Dermis lymphatic vessel endothelial cell (primary cell): ENCODE results near the gene BMP8A. TPM values are rescaled to one million over a fixed set of nuclear protein-coding genes. Genes with fewer than 3 reads are reported as not detected.

Experiments
- total RNA-seq: library from RNA; depleted of rRNA; stranded (reverse); fragments of >200 nt; gene quantifications from 2 replicates; pipeline ENCODE4 v1.2.1, GENCODE V29; 2014

BMP8A gene, protein sequence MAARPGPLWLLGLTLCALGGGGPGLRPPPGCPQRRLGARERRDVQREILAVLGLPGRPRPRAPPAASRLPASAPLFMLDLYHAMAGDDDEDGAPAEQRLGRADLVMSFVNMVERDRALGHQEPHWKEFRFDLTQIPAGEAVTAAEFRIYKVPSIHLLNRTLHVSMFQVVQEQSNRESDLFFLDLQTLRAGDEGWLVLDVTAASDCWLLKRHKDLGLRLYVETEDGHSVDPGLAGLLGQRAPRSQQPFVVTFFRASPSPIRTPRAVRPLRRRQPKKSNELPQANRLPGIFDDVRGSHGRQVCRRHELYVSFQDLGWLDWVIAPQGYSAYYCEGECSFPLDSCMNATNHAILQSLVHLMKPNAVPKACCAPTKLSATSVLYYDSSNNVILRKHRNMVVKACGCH
- not detected in 2 replicates for total RNA-seq

DNA sequence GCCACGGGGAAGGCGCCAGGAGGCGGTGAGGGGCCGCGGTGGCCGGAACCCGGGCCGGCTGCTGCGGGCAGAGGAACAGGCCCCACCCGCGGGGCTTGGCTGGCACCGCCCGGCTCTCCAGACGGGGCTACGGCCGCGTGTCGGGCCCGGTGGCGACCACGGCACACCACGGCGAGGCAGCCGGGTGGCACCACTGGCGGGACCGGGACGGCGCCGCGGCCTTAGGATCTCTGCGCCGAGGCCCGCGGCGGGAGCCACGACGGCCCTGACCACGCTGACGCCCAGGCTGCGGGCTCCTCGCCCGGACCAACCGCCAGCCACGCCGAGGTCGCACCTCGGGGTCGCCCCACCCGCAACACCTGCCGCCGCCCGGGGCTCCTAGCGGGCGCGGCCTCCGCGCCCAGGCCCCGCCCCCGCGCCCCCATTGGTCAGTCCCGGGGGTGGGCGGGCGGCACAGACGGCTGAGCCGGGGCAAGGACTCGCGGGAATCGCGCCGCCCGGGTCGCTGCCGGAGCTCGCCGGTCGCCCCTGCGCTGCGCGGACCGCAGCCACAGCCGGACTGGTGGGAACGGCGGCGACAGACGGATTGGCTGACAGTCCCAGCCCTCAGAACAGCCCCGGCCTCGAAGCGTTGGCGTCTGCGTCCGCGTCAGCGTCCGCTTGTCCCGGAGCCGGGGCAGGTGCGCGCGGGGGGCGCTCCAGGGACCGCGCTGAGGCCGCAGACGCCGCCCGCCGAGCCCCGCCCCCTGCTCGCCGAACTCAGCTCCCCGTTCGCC lies at the start of gene BMP8A:
Gene BMP8A (plus strand): TSS at position 491 of the 776 bp plus-strand sequence. CDS start 356 bp downstream, outside the sequence.

Other genes starting within 250 kb of the BMP8A start
- 133 and 198 TPM in 2 replicates for gene PABPC4, start 85.2 kb downstream of the BMP8A start, total RNA-seq
- gene HEYL, start 148.0 kb downstream of the BMP8A start, total RNA-seq: 0.09 and 0.22 TPM in 2 replicates
- not detected in 2 replicates for gene NT5C1A, start 180.5 kb downstream of the BMP8A start, total RNA-seq
- gene HPCAL4, start 199.8 kb downstream of the BMP8A start, total RNA-seq: under 0.01 TPM in 1 of 2 replicates, not detected in the other
- gene PPIE, start 247.2 kb downstream of the BMP8A start, total RNA-seq: 42.7 and 49.2 TPM in 2 replicates